ENCODE measurements around the gene HIBADH.
"Not testable (repeated sequence)": the region's sequence is repeated elsewhere in the genome, so short reads cannot be mapped to it uniquely, and the experiment has no call there.

The HIBADH gene

DNA sequence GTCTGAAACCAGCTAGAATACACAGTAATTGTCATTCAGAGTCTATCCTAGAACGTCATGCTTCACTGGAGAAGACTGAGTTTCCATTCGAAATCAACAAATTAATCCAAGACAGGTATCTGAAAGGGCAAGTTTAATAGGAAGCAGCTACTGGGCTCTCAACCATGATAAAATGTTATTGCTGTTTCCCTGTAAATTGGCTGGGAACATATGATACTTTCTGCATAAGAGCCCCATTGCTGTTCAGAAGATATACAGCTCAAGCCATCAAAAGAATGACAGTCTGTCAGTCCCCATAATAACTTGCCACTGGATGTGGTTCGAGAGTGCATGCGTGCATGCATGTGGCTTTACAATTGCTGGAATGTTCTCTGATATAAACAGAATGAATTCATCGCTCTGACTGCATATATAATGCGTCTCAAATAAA, 129.0 kb downstream of the HIBADH start:
- DNase-seq: no peak

DNA sequence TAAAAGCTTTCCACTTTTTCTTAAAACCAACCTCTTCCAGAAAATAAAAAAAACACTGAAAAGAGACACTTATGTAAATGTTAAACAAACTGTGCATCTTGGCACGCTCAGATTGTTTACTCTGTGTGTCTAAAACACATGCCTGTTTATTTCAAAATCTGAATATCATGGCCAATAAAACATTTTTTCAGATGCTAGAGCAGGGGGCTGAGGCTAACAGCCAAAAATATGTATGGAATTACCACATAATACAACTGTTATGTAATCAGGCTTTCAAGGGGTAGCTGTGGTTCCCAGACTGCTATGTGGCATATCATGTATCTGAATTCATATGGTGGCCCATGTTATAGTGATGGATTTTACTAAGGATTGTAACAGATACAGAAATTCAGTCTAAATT, 130.4 kb downstream of the HIBADH start:
- DNase-seq: no peak

GRCh38 chr7:27527348-27527714, 135.4 kb downstream of the HIBADH start:
- DNase-seq: no peak

DNA sequence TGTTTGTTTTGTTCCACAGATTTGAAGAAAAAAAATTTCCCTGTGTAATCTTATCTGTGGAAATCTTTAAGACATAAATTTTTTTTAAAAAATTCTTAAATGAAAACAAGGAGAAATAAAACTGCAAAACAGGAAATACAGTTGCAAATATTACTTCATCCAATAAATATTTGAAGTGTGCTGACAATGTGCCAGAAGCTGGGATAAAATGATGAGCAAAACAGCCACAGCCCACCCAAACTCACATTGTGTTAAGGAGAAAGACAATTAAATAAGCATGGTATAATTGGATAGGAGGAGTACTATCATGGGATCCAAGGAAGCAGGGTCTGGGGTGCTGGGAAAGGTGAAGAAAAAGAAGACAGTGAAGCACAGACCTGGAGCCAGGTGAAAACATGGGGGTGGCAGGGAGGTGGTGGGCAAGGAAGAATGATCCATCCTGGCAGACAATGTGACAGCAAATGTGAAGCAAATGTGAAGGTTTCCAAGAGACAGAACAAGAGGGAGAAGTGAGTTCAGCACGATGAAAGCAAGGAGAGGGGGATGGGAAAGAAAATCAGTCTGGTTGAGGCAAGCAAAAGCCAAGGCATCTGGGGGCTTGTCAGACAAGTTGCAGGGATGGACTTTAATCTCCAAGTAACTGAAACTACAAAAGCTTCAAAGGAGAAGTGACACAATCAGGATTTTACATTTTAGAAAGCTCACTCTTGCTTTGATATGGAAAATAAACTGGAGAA, 135.9 kb downstream of the HIBADH start:
- DNase-seq: no peak

DNA sequence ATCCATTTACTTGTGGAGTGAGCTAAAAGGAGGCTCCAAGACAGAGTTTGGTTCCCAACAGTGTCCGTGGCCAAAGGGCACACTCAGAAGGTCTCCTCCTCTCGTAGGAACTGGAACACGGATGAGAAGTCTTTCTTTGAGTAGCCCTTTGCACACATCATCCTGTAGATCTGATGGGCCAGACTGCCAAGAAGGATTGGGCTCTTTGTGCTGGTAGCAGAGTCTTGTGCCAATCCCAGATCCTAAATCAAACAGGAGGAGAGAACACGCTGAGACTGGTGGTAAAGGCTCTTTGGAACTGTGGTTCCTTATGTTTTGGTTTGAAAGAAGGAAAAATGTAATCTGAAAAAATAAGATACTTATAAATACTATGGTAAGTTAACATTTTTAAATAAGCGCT, 136.6 kb downstream of the HIBADH start:
- DNase-seq: no peak

DNA sequence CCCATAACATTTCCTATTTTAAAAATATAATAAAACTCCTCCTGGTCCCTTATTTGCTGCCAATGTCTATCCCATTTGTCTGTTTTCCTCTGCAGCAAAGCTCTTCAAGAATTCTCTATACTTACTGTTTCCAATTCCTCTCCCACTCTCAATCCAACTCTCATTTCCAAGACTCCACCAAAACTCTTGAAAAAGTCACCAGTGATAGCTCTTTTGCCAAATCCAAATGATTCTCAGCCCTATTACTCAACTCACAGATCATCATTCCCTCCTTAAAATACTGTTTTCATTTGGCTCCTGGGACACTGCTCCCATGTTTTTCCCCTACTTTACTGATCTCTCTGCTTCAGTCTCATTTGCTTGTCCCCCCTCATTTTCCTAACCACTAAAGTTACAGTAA, 139.4 kb downstream of the HIBADH start:
- DNase-seq: no peak

GRCh38 chr7:27522566-27522965, 140.1 kb downstream of the HIBADH start:
- no peak for DNase-seq

DNA sequence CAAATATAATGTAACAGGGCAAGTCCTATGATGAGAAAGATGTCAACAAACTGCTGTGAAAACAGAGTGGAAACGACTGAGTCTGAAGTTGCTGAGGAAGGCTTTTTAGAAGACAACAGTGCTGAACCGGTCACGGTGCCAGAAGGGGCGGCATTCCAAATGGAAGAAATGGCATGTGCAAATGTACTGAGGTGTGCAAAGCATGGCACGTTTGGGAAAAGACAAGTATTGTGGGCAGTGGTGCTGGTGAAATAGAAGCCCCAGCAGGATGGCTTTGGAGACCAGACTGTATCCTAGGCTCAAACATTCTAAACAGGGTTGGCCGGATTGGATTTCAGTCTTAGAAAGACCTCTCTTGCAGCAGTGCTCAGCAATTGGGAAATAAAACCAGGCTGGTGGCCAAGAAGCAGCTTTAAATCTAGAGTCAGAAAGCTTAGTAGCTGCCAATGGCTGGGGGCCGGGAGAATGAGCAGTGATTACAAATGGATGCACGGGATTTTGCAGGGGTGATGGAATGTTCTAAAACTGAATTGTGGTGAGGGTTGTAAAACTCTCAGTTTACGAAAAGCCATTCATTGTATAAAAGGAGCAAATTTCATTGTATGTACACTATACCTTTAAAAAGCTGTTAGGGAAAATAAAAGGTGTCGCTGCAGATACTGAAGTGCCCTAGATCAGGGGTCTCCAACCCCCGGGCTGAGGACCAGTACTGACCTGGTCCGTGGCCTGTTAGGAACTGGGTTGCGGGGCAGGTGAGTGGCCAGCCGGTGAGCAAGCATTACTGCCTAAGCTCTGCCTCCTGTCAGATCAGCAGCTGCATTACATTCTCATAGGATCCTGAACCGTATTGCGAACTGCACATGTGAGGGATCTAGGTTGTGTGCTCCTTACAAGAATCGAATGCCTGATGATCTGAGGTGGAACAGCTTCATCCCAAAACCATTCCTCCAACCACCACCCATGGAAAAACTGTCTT, 141.6 kb downstream of the HIBADH start:
- DNase-seq: no peak

DNA sequence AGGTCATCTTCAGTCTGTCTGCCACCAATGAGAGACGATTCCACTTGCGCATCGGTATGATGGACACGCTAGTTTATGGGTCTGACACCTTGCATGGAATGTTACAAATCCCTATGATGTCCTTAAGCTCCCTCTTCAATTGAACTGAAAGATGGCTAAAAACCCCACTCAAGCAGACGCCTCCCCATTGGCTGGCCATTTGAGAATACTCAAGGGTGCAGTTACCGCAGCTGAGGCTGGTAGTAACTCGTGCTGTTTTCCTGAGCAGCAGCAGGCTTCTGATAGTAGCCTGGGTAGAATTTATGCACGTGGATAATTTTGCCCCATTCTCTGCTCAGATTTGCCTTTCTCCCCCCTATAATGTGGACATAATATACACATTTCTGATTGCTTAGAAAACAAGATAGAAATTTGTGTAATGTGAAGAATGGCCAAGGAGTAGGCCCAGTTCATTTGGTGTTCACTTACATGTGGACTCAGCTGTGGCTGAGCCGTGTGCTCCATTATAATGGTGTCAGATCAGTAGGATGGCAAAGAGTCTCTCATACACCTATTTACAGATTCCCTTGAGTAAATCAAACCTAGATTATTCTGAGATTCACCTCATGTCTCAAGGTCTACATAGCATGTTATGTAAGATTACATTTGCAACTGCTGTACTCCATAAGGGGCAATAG, 142.8 kb downstream of the HIBADH start:
- DNase-seq: no peak

DNA sequence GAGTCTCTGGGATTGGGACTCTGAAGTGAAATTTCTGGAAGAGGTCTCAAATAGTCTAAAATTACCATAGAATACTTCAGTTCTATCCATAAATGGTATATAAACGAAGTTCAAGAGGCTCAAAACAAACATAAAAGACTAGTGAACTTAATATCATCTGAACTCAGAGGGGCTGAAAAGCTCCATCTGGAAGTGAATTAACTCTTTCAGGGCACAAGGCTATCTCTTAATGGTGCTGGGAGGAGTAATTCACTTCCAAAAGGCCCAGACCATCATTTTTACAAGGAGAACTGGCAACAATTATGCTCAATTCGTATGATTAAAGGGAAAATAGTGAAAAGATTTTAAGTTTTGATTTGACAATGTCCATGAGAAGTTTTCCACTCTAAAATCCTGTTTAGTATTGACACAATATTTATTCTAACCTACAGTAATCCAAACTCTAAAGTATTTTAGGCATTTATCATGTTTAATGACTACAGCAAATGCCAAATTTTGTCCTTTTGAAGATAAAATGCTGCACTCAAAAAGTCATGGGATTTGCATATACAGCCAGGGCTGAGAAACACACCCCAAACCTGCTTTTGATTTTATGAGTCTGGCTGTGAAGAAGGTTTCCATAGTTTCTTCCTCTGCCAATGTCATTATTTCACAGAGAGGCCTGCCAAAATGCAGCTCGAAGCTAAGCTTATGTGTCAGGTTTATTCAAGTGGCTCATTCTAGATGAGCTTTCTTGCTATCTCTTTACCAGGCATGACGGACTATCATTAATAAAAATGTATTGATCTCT, 143.9 kb downstream of the HIBADH start:
- DNase-seq: no peak

GRCh38 chr7:27516421-27516820, 146.3 kb downstream of the HIBADH start:
- no peak for DNase-seq

GRCh38 chr7:27515933-27516332, 146.8 kb downstream of the HIBADH start:
- no peak for DNase-seq

GRCh38 chr7:27514861-27515260, 147.8 kb downstream of the HIBADH start:
- DNase-seq: no peak

DNA sequence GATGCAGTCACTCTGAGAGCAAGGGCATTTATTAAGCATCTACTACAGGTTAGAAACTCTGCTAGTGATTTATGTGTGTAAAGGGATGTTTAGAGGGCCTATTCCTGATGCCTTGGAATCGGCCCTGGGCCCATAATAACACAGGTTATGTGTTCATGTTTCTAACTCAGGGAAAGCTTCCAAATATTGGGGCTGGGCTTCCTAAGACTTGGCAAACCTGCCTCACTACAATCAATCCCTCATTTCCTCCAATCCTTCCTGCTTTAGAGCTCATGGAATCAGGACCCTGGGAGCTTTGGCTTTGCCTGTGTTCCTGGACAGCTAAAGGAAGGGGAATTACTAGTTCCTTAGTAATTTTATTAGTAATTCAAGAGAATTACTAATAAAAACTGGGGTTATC, 148.8 kb downstream of the HIBADH start:
- no peak for DNase-seq

- not testable (repeated sequence) for DNase-seq
Observed at GRCh38 chr7:27511370-27511769, 151.3 kb downstream of the HIBADH start.

- no peak for DNase-seq
Observed at GRCh38 chr7:27510541-27510940, 152.1 kb downstream of the HIBADH start.

- not testable (repeated sequence) for DNase-seq
Observed at GRCh38 chr7:27501879-27502278, 160.8 kb downstream of the HIBADH start.

- DNase-seq: no peak
Observed at GRCh38 chr7:27501001-27501400, 161.7 kb downstream of the HIBADH start.

DNA sequence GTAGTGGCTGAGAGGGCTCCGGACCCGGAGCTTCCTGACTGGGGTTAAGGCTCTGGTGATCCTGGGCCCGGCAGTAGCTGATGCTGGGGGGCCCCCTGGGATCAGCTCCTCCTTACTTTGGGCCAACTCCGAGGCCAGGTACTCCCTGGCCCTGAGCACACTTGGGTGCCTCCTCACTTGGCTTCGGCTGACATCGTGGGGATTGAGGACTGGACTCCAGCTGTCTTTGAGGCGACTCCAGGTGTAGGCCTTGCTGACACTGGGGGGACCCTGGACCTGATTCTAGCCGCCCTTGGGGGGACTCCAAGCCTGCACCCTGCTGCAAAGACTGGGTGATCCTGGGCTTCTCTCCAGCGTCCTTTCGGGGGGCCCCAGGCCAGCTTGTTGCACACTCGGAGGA, 170.5 kb downstream of the HIBADH start:
- DNase-seq: no peak

- DNase-seq: no peak
Observed at GRCh38 chr7:27491534-27491933, 171.1 kb downstream of the HIBADH start.

- DNase-seq: no peak
Observed at GRCh38 chr7:27487509-27487908, 175.2 kb downstream of the HIBADH start.

- DNase-seq: no peak
Observed at GRCh38 chr7:27484451-27484850, 178.2 kb downstream of the HIBADH start.

- DNase-seq: no peak
Observed at GRCh38 chr7:27482219-27482618, 180.5 kb downstream of the HIBADH start.

All from activated naive CD4-positive, alpha-beta T cell treated with anti-CD3 and anti-CD28 coated beads, Interleukin-2, amount 50 U/mL, for 16 hours (primary cell).